NT2/D1 (cell line): Measurements from ENCODE around the gene POTEH.
"Not testable (repeated sequence)": the region's sequence is repeated elsewhere in the genome, so short reads cannot be mapped to it uniquely, and the experiment has no call there.

ENCODE experiments used
- DNase-seq: peaks from one replicate; pipeline ENCODE4 v3.0.0-alpha.2; 2011; ENCODE audit warnings: low read depth, low spot score
- H3K27me3 ChIP-seq: 2 replicates; pipeline ENCODE4 v1.6.0; 2011; ENCODE audit warnings: mild to moderate bottlenecking; ENCODE audit not compliant: insufficient read length, insufficient read depth
- H3K36me3 ChIP-seq: 2 replicates; pipeline ENCODE4 v1.6.1; 2011; ENCODE audit warnings: mild to moderate bottlenecking, low read length, mixed read lengths; ENCODE audit not compliant: insufficient read depth, insufficient read length
- H3K4me1 ChIP-seq: 2 replicates; pipeline ENCODE4 v1.5.1; 2011; ENCODE audit not compliant: insufficient read depth, insufficient read length
- H3K4me3 ChIP-seq: 2 replicates; pipeline ENCODE4 v1.5.1; 2011; ENCODE audit warnings: low read depth; ENCODE audit not compliant: insufficient read length
- H3K9ac ChIP-seq: 2 replicates; pipeline ENCODE4 v1.6.0; 2011; ENCODE audit warnings: low read depth; ENCODE audit not compliant: insufficient read length
- H3K9me3 ChIP-seq: 2 replicates; pipeline ENCODE4 v1.5.1; 2011; ENCODE audit warnings: mild to moderate bottlenecking, low read length; ENCODE audit not compliant: insufficient read depth

The POTEH gene

DNA sequence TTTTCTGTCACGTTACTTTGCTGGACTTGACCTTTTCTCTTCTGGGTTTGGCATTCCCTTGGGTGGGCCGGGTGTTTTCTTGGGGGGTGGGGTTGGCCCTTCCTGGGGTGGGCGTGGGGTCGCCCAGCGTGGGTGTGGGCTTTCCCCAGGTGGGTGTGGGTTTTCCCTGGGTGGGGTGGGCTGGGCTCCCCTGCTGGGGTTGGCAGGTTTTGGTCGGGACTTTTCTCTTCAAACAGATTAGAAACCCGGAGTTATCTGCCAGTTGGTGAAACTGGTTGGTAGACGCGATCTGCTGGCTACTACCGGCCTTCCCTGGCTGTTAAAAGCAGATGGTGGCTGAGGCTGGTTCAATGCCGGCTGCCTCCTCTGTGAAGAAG is at the start of gene POTEH:
Gene POTEH (plus strand): TSS at position 278 of the 377 bp plus-strand sequence. CDS start 52 bp downstream, at position 330.
- not testable (repeated sequence) for DNase-seq, H3K27me3 ChIP-seq

GRCh38 chr22:15642288-15642861 is 47.5 kb upstream of the POTEH start:
- H3K9me3 ChIP-seq, H3K36me3 ChIP-seq, H3K9ac ChIP-seq, DNase-seq, H3K4me1 ChIP-seq, H3K4me3 ChIP-seq, H3K27me3 ChIP-seq: not testable (repeated sequence)

More for the DNA sequence above, at the start of gene POTEH:
- H3K9ac ChIP-seq, H3K4me3 ChIP-seq, H3K9me3 ChIP-seq, H3K4me1 ChIP-seq, H3K36me3 ChIP-seq: not testable (repeated sequence)

GRCh38 chr22:15651954-15652353 is 37.9 kb upstream of the POTEH start:
- H3K9ac ChIP-seq, H3K36me3 ChIP-seq, H3K9me3 ChIP-seq, H3K4me1 ChIP-seq, H3K4me3 ChIP-seq, H3K27me3 ChIP-seq, DNase-seq: not testable (repeated sequence)

DNA sequence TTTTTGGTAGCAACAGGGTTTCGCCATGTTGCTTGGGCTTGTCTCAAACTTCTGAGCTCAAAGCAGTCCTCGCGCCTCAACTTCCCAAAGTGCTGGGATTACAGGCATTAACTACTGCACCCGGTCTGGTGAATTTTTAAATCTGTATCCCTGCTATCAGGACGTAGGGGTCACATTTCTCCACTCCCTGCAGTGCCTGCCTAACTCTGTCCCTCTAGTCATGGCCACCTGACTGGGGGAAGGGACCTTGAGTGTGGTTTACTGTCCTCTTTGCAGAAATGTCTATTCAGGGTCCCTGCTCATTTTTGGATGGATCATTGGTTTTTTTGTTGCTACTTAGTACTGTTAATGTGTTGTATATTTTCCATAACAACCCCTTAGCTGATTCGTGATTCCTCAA is 37.1 kb upstream of the POTEH start:
- not testable (repeated sequence) for H3K27me3 ChIP-seq, DNase-seq, H3K4me1 ChIP-seq, H3K36me3 ChIP-seq, H3K9me3 ChIP-seq, H3K9ac ChIP-seq, H3K4me3 ChIP-seq

DNA sequence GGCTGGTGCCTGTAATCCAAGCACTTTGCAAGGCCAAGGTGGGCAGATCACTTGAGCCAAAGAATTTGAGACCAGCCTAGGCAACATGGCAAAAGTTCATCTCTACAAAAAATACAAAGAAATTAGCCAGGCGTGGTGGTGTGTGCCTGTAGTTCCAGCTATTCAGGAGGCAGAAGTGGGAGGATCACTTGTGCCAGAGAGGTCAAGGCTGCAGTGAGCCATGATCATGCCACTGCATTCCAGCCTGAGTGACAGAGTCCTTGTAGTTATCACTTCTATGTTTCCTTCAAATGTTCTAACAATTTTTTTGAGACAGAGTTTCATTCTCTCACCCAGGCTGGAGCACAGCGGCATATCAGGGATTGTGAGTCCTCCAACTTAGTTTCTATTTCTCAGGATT is 36.6 kb upstream of the POTEH start:
- H3K9ac ChIP-seq = not testable (repeated sequence)

DNA sequence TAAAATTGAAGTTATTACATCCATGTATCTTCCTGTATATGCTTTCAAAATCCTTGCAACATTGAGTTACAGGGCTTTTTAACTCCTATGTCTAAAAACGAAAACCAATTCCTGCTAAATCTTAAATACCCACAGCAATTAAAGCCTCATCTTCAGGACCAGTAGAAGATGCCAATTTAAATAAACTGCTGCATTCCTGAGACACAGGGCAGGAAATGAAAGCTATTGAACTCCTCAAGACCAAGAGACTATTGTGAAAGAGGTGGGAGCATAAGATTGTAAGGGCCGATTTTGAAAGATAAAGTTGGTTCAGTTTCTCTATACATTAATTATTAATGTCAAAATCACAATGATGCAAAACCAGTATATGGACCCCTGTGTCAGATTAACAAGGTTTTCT is 28.7 kb upstream of the POTEH start:
- not testable (repeated sequence) for H3K27me3 ChIP-seq, DNase-seq, H3K4me1 ChIP-seq, H3K9me3 ChIP-seq, H3K4me3 ChIP-seq, H3K9ac ChIP-seq, H3K36me3 ChIP-seq

More for the DNA sequence above, 36.6 kb upstream of the POTEH start:
- H3K9me3 ChIP-seq, H3K4me1 ChIP-seq, H3K4me3 ChIP-seq, H3K27me3 ChIP-seq, H3K36me3 ChIP-seq, DNase-seq: not testable (repeated sequence)

DNA sequence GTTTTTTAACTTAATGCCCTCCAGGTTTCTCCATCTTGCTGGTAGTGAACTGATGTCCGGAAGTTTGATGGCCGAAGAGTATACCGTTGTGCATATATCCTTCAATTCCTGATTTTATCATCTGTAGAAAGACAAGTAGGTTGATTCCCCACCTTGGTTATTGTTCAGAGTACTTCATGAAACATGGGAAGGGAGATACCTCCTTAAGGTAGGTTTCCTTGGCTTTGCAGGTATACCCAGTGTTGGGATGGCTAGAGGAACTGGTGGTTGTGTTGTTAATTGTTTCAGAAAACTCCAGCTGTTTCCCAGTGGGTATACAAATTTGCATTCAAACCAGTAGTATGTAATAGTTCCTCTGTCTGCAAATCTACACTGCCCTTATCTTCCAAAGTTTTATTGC is 25.1 kb upstream of the POTEH start:
- not testable (repeated sequence) for H3K36me3 ChIP-seq, DNase-seq, H3K9ac ChIP-seq, H3K4me3 ChIP-seq, H3K4me1 ChIP-seq, H3K27me3 ChIP-seq, H3K9me3 ChIP-seq

- H3K9ac ChIP-seq, H3K4me1 ChIP-seq, H3K36me3 ChIP-seq, H3K4me3 ChIP-seq, H3K27me3 ChIP-seq, H3K9me3 ChIP-seq, DNase-seq: not testable (repeated sequence)
These were observed 24.3 kb upstream of the POTEH start for GRCh38 chr22:15665478-15665877.

GRCh38 chr22:15669430-15669829 is 20.4 kb upstream of the POTEH start:
- not testable (repeated sequence) for H3K9me3 ChIP-seq, H3K4me1 ChIP-seq, DNase-seq, H3K9ac ChIP-seq, H3K36me3 ChIP-seq, H3K4me3 ChIP-seq, H3K27me3 ChIP-seq

DNA sequence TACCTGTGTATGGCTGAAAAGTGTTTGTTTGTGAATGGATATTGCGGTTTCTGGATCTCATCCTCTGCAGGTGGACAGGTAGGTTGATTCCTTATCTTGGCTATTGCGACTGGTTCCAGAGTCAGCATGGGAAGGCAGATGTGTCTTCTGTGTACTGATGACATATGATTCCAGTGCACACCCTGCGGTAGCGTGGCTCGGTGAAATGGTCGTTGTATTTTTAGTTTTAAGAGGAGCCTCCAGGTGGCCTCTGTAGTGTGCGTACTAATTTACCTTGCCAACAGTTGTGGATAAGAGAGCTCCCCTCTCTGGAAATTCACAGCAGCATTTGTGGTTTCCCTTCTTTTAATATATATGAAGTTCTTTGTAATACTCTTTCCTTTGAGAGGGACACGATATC is 10.1 kb upstream of the POTEH start:
- not testable (repeated sequence) for H3K4me3 ChIP-seq, H3K9ac ChIP-seq, H3K9me3 ChIP-seq, H3K27me3 ChIP-seq, DNase-seq, H3K4me1 ChIP-seq, H3K36me3 ChIP-seq

GRCh38 chr22:15684115-15684514 is 5.7 kb upstream of the POTEH start:
- not testable (repeated sequence) for DNase-seq, H3K4me1 ChIP-seq, H3K9ac ChIP-seq, H3K36me3 ChIP-seq, H3K9me3 ChIP-seq, H3K4me3 ChIP-seq, H3K27me3 ChIP-seq

GRCh38 chr22:15684695-15685094 is 5.1 kb upstream of the POTEH start:
- not testable (repeated sequence) for H3K9ac ChIP-seq, DNase-seq, H3K9me3 ChIP-seq, H3K4me3 ChIP-seq, H3K36me3 ChIP-seq, H3K27me3 ChIP-seq, H3K4me1 ChIP-seq

GRCh38 chr22:15685641-15686040 is 4.2 kb upstream of the POTEH start:
- H3K9me3 ChIP-seq, H3K4me3 ChIP-seq, H3K36me3 ChIP-seq, H3K9ac ChIP-seq, H3K4me1 ChIP-seq, H3K27me3 ChIP-seq, DNase-seq: not testable (repeated sequence)
